Vagina (tissue), 2 donors: Measurements from ENCODE around the gene SNX17. TPM values are rescaled to one million over a fixed set of nuclear protein-coding genes. Genes with fewer than 3 reads are reported as not detected.

Experiments used
- DNase-seq, 2 donors: peaks; one replicate each; pipeline ENCODE4 v3.0.0-alpha.2; 2017; ENCODE audit errors: extremely low spot score in 2 of 2
- H3K27ac ChIP-seq: fragments of 200-600 bp; sonication (generic); one replicate; pipeline ENCODE4 v1.5.1; 2019
- H3K27me3 ChIP-seq: fragments of 200-600 bp; sonication (generic); one replicate; pipeline ENCODE4 v1.5.1; 2019
- H3K36me3 ChIP-seq, 2 donors: fragments of 200-600 bp; sonication (generic); one replicate each; pipeline ENCODE4 v1.5.1; 2017 to 2019
- H3K4me1 ChIP-seq: fragments of 200-600 bp; sonication (generic); one replicate; pipeline ENCODE4 v1.5.1; 2019
- H3K4me3 ChIP-seq, 2 donors: fragments of 200-600 bp; sonication (generic); 1 replicate in 1 of 2; 2 replicates in 1 of 2; pipeline ENCODE4 v1.5.1; 2016 to 2019
- H3K9me3 ChIP-seq: fragments of 200-600 bp; sonication (generic); one replicate; pipeline ENCODE4 v1.5.1; 2019
- CTCF ChIP-seq, 3 experiments: fragments of 450-650 bp in 2 of 3; fragments of 200-600 bp in 1 of 3; sonication (generic) in 1 of 3; IDR thresholded peaks; one replicate each; pipeline ENCODE4 v1.5.1; 2017 to 2019; ENCODE audit warnings: antibody characterized with exemption in 3 of 3, mild to moderate bottlenecking in 2 of 3, moderate library complexity in 2 of 3
- POLR2A ChIP-seq, 2 donors: fragments of 450-650 bp; IDR thresholded peaks; one replicate each; pipeline ENCODE4 v1.6.1; 2017; ENCODE audit warnings: antibody characterized with exemption in 2 of 2, mild to moderate bottlenecking in 2 of 2, moderate library complexity in 2 of 2
- POLR2AphosphoS5 ChIP-seq, 2 donors: sonication (generic); formaldehyde crosslinking; IDR thresholded peaks; one replicate each; pipeline ENCODE4 v1.9.0; 2017; ENCODE audit warnings: antibody characterized with exemption in 2 of 2, mild to moderate bottlenecking in 2 of 2, low read depth in 1 of 2; ENCODE audit not compliant: insufficient read depth in 1 of 2
- intact Hi-C: fragments of 100-400 bp; cut with DNase I; formaldehyde crosslinking; loops from one replicate; pipeline ENCODE4 v1.15.1; 2023
- total RNA-seq: library from RNA; depleted of rRNA; stranded (reverse); fragments of >200 nt; gene quantifications from one replicate; pipeline ENCODE4 v1.2.3, GENCODE V29; 2016

Gene SNX17
- total RNA-seq, 1 donor from 2014 or later: 99.2 TPM

DNA sequence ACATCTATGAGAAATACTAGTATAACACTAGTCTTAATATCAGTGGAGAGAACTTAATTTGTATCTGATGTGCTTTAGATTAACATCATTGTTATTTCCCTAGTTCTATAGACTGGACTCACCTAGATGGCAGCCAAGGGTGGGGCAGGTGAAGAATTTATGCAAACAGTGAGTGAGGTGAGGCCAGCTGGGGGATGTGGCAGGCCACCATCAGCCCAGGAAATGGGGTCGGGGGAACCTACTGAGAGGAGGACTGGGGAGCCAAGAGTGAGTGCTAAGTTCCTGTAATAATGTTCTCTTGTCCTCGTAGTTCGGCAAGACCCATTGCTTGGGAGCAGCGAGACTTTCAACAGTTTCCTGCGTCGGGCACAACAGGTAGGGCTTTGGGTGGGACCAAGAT is 2.5 kb downstream of the SNX17 start:
- Histone ChIP-seq H3K27me3 (no peaks in the 10 kb centered on the region), H3K9me3 (no peaks in the 10 kb centered on the region), H3K27ac (no peak overlapping the region), H3K4me3 (no peak overlapping the region), H3K36me3 (peaks cover 0 to 55% of the 10 kb centered on the region in 2 donors), H3K4me1 (peaks cover 36% of the 10 kb centered on the region)
- DNase-seq: no peak
- no peak for TF ChIP-seq POLR2A (IDR thresholded peaks at IDR 0.05)
- no peak for TF ChIP-seq CTCF (IDR thresholded peaks at IDR 0.05)
- no peak for TF ChIP-seq POLR2AphosphoS5 (IDR thresholded peaks at IDR 0.05; ENCODE audit: insufficient read depth in 1 of 2, low read depth in 1 of 2)
- intact Hi-C loops: no loop called here

GRCh38 chr2:27373567-27373966 is 3.2 kb downstream of the SNX17 start:
- no peak for TF ChIP-seq POLR2A (IDR thresholded peaks at IDR 0.05)
- TF ChIP-seq CTCF (IDR thresholded peaks at IDR 0.05): no peak
- no peak for TF ChIP-seq POLR2AphosphoS5 (IDR thresholded peaks at IDR 0.05; ENCODE audit: insufficient read depth in 1 of 2, low read depth in 1 of 2)
- no peak for DNase-seq
- Histone ChIP-seq H3K9me3 (no peaks in the 10 kb centered on the region), H3K4me3 (no peak overlapping the region), H3K27me3 (no peaks in the 10 kb centered on the region), H3K27ac (no peak overlapping the region), H3K36me3 (peaks cover 0 to 55% of the 10 kb centered on the region in 2 donors), H3K4me1 (peaks cover 32% of the 10 kb centered on the region)
- intact Hi-C loops: no loop called here

DNA sequence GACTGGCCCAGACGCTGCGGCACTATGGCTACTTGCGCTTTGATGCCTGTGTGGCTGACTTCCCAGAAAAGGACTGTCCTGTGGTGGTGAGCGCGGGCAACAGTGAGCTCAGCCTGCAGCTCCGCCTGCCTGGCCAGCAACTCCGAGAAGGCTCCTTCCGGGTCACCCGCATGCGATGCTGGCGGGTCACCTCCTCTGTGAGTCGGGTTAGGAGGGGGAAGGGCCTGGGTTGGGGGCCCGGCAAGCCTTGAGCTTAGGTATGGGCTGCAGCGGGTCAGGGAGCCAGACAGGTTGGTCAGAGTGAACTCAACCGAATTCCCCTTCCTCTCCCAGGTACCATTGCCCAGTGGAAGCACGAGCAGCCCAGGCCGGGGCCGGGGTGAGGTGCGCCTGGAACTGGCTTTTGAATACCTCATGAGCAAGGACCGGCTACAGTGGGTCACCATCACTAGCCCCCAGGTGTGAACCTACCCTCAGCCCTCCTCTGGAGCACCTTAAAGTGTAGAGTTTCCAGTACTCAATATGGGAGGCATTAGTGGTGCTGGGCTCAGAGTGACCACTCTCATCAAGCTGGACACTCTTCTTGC is 5.2 kb downstream of the SNX17 start:
- intact Hi-C loops: no loop called here
- TF ChIP-seq POLR2AphosphoS5 (IDR thresholded peaks at IDR 0.05; ENCODE audit: insufficient read depth in 1 of 2, low read depth in 1 of 2) (no peak), CTCF (IDR thresholded peaks at IDR 0.05) (no peak), POLR2A (IDR thresholded peaks at IDR 0.05) (no peak)
- H3K36me3 ChIP-seq: peaks cover 0 to 55% of the 10 kb centered on the region in 2 donors
- no peak overlapping the region for H3K27ac ChIP-seq
- H3K9me3 ChIP-seq: no peaks in the 10 kb centered on the region
- no peaks in the 10 kb centered on the region for H3K27me3 ChIP-seq
- no peak overlapping the region for H3K4me3 ChIP-seq
- peaks cover 34% of the 10 kb centered on the region for H3K4me1 ChIP-seq
- DNase-seq: no peak

DNA sequence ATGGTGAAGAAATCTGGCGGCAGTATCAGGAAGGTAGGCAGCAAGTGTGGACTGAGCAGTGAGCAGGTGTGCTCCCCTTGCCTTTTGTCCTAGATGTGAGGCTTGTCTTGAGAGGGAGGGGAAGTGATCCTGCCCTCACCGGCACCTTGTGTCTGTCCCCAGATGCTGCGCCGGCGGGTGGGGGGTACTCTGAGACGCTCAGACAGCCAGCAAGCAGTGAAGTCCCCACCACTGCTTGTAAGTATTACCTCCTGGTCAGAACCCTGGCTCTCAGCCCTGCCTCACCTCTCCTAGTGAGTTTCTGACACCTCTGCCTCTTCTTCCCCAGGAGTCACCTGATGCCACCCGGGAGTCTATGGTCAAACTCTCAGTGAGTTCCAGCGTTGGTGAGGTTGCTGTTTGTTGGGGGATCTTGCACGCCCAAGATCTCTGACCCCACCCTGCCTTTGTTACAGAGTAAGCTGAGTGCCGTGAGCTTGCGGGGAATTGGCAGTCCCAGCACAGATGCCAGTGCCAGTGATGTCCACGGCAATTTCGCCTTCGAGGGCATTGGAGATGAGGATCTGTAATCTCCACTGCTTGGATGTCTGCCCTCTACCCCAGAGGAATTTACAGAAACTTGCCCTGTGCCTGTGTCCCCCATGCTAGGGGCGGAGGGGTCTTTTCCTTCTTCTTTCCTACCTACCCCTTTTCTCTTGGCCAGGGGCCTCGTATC is 5.9 kb downstream of the SNX17 start:
- H3K4me1 ChIP-seq: peaks cover 36% of the 10 kb centered on the region
- TF ChIP-seq POLR2A (IDR thresholded peaks at IDR 0.05) (no peak), CTCF (IDR thresholded peaks at IDR 0.05) (no peak), POLR2AphosphoS5 (IDR thresholded peaks at IDR 0.05; ENCODE audit: insufficient read depth in 1 of 2, low read depth in 1 of 2) (no peak)
- no peak overlapping the region for H3K27ac ChIP-seq
- no peaks in the 10 kb centered on the region for H3K27me3 ChIP-seq
- no peak for DNase-seq
- intact Hi-C loops: no loop called here
- H3K9me3 ChIP-seq: no peaks in the 10 kb centered on the region
- H3K4me3 ChIP-seq: no peak overlapping the region
- peaks cover 0 to 55% of the 10 kb centered on the region in 2 donors for H3K36me3 ChIP-seq
